HepG2 (cell line): ENCODE measurements around the gene TELO2. TPM values are rescaled to one million over a fixed set of nuclear protein-coding genes. Genes with fewer than 3 reads are reported as not detected.

Experiments
- ARID3A ChIP-seq: IDR thresholded peaks from 2 replicates; pipeline ENCODE4 v1.6.1; 2012; ENCODE audit warnings: low read depth, low read length, improper control_type of control experiment
- ERF ChIP-seq: IDR thresholded peaks from 2 replicates; pipeline ENCODE4 v1.6.1; 2018; ENCODE audit warnings: missing biosample characterization, missing genetic modification reagents
- HINFP ChIP-seq: sonication (generic); formaldehyde crosslinking; IDR thresholded peaks from 2 replicates; pipeline ENCODE4 v1.4.0; 2020; ENCODE audit warnings: low read depth, mild to moderate bottlenecking, missing genetic modification reagents
- MATR3 ChIP-seq: sonication (generic); formaldehyde crosslinking; IDR thresholded peaks from 2 replicates; pipeline ENCODE4 v1.4.0; 2020; ENCODE audit warnings: missing genetic modification reagents
- NFAT5 ChIP-seq: sonication (generic); formaldehyde crosslinking; IDR thresholded peaks from 2 replicates; pipeline ENCODE4 v1.4.0; 2020; ENCODE audit warnings: missing genetic modification reagents
- PCBP1 ChIP-seq: fragments of 200-400 bp; formaldehyde crosslinking; IDR thresholded peaks from 2 replicates; pipeline ENCODE4 v1.6.1; 2017; ENCODE audit warnings: mild to moderate bottlenecking, low read depth, low read length, borderline replicate concordance
- TERF1 ChIP-seq: sonication (generic); formaldehyde crosslinking; IDR thresholded peaks from 2 replicates; pipeline ENCODE4 v1.8.0; 2022; ENCODE audit warnings: mild to moderate bottlenecking, missing genetic modification reagents, moderate library complexity
- THAP11 ChIP-seq: IDR thresholded peaks from 2 replicates; pipeline ENCODE4 v1.6.1; 2016; ENCODE audit warnings: missing biosample characterization, missing genetic modification reagents
- TRIM22 ChIP-seq: fragments of 450-650 bp; IDR thresholded peaks from 2 replicates; pipeline ENCODE4 v1.6.1; 2017
- ZBED4 ChIP-seq: sonication (generic); formaldehyde crosslinking; IDR thresholded peaks from 2 replicates; pipeline ENCODE4 v1.4.0; 2020; ENCODE audit warnings: missing genetic modification reagents, borderline replicate concordance
- ZC3H13 ChIP-seq: sonication (generic); formaldehyde crosslinking; IDR thresholded peaks from 2 replicates; pipeline ENCODE4 v1.8.1; 2023; ENCODE audit warnings: mild to moderate bottlenecking, missing genetic modification reagents, moderate library complexity
- polyA plus RNA-seq, 8 experiments: library from polyadenylated mRNA; depleted of rRNA in 3 of 8; stranded (reverse) in 7 of 8; unstranded in 1 of 8; fragments of >200 nt; fragmentation: Illumina TruSeq in 4 of 8; extraction: Trizol in 4 of 8; gene quantifications; 2 replicates each; pipeline versions ENCODE4 v1.2.1 to v1.2.3, GENCODE V29; 2011 to 2016; ENCODE audit warnings: low read depth in 4 of 8, missing spikeins in 1 of 8, mixed read lengths in 1 of 8; ENCODE audit not compliant: insufficient read depth in 1 of 8
- total RNA-seq, 5 experiments: library from RNA; depleted of rRNA; stranded (reverse); fragments of >200 nt; fragmentation: Illumina TruSeq; extraction: Trizol; gene quantifications; 2 replicates each; pipeline ENCODE4 v1.2.3, GENCODE V29; 2016; ENCODE audit warnings: low read depth in 1 of 5

Gene TELO2
- total and polyA plus RNA-seq, 2 of the 13 experiments (the other 11 are each of a cell fraction or from before 2014, with no cell fraction given): 10.1 to 17.9 TPM

GRCh38 chr16:1474796-1475551 lies 18.2 kb upstream of the TELO2 start, which contains the start of gene CLCN7 (continued):
- TF ChIP-seq ARID3A (no peak), THAP11 (CRISPR knock-in tag) (peak; percentile 92), TRIM22 (no peak), HINFP (CRISPR knock-in tag) (peak; percentile 54; the same call in 1 of the 2 replicates), PCBP1 (no peak), TERF1 (peak; percentile 57; the same call in 1 of the 2 replicates), MATR3 (CRISPR knock-in tag) (no peak), NFAT5 (CRISPR knock-in tag) (peak; percentile 96), ZC3H13 (CRISPR knock-in tag) (peak; percentile 86; the same call in 1 of the 2 replicates), ERF (CRISPR knock-in tag) (peak; percentile 95; the same call in 1 of the 2 replicates), ZBED4 (peak; percentile 75; the same call in 1 of the 2 replicates)
